CD4-positive, alpha-beta T cell treated with Interleukin-17A for 1 hour (primary cell): ENCODE data around the gene SBF2.
A peak's percentile ranks its signal among the peaks of the same experiment; 100 is the strongest.
"Not testable (repeated sequence)": the region's sequence is repeated elsewhere in the genome, so short reads cannot be mapped to it uniquely, and the experiment has no call there.

ENCODE experiments used
- DNase-seq: peaks from one replicate; pipeline ENCODE4 v3.0.0-alpha.2; 2020

SBF2 gene

GRCh38 chr11:10298342-10298741, 4.3 kb upstream of the SBF2 start:
- DNase-seq: peak; percentile 69

- DNase-seq: no peak
These were observed 1.3 kb upstream of the SBF2 start for GRCh38 chr11:10295064-10295901.

- no peak for DNase-seq
These were observed 403 bp upstream of the SBF2 start for GRCh38 chr11:10294290-10294953.

- DNase-seq: no peak
These were observed 2.0 kb downstream of the SBF2 start for GRCh38 chr11:10291801-10292638.

- no peak for DNase-seq
These were observed 4.1 kb downstream of the SBF2 start for GRCh38 chr11:10289765-10290380.

- DNase-seq: no peak
These were observed 4.9 kb downstream of the SBF2 start for GRCh38 chr11:10288881-10289764.

GRCh38 chr11:10287766-10288715, 6.0 kb downstream of the SBF2 start:
- no peak for DNase-seq

GRCh38 chr11:10287140-10287539, 6.9 kb downstream of the SBF2 start:
- DNase-seq: no peak

GRCh38 chr11:10285148-10285802, 8.7 kb downstream of the SBF2 start:
- no peak for DNase-seq

GRCh38 chr11:10283991-10284390, 10.0 kb downstream of the SBF2 start:
- DNase-seq: no peak

GRCh38 chr11:10282117-10282516, 11.9 kb downstream of the SBF2 start:
- DNase-seq: no peak

GRCh38 chr11:10275714-10276113, 18.3 kb downstream of the SBF2 start:
- no peak for DNase-seq

GRCh38 chr11:10274726-10275125, 19.3 kb downstream of the SBF2 start:
- DNase-seq: no peak

- no peak for DNase-seq
These were observed 20.3 kb downstream of the SBF2 start for GRCh38 chr11:10273738-10274137.

GRCh38 chr11:10272132-10272531, 21.9 kb downstream of the SBF2 start:
- DNase-seq: no peak

GRCh38 chr11:10268746-10269488, 25.1 kb downstream of the SBF2 start:
- DNase-seq: no peak

GRCh38 chr11:10267821-10268220, 26.2 kb downstream of the SBF2 start:
- no peak for DNase-seq

GRCh38 chr11:10265936-10266335, 28.1 kb downstream of the SBF2 start:
- no peak for DNase-seq

- DNase-seq: not testable (repeated sequence)
These were observed 29.3 kb downstream of the SBF2 start for GRCh38 chr11:10264716-10265115.
